Neural cell (in vitro differentiated cells): ENCODE measurements around the gene PHLPP2.

Experiments used
- RAD21 ChIP-seq: fragments of 450-650 bp; conservative IDR thresholded peaks from 2 replicates; pipeline ENCODE4 v1.6.1; 2014; ENCODE audit warnings: antibody characterized with exemption, mild to moderate bottlenecking, moderate library complexity
- TF ChIP-seq, protein P1 (sequence below): fragments of 450-650 bp; IDR thresholded peaks from 2 replicates; pipeline ENCODE4 v1.5.1; 2014; ENCODE audit warnings: antibody characterized with exemption, mild to moderate bottlenecking, moderate library complexity; ENCODE audit not compliant: poor library complexity, severe bottlenecking

GRCh38 chr16:71672803-71673581 is 51.5 kb downstream of the PHLPP2 start:
- TF ChIP-seq, protein P1, sequence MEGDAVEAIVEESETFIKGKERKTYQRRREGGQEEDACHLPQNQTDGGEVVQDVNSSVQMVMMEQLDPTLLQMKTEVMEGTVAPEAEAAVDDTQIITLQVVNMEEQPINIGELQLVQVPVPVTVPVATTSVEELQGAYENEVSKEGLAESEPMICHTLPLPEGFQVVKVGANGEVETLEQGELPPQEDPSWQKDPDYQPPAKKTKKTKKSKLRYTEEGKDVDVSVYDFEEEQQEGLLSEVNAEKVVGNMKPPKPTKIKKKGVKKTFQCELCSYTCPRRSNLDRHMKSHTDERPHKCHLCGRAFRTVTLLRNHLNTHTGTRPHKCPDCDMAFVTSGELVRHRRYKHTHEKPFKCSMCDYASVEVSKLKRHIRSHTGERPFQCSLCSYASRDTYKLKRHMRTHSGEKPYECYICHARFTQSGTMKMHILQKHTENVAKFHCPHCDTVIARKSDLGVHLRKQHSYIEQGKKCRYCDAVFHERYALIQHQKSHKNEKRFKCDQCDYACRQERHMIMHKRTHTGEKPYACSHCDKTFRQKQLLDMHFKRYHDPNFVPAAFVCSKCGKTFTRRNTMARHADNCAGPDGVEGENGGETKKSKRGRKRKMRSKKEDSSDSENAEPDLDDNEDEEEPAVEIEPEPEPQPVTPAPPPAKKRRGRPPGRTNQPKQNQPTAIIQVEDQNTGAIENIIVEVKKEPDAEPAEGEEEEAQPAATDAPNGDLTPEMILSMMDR, result no peak
- TF ChIP-seq RAD21, result no peak
